Measurements from ENCODE around the gene SLC49A3. TPM values are rescaled to one million over a fixed set of nuclear protein-coding genes. Genes with fewer than 3 reads are reported as not detected.

Gene SLC49A3
- total RNA-seq, 4 donors from 2014 or later = 5.9 to 18.0 (median 14.3) TPM

DNA sequence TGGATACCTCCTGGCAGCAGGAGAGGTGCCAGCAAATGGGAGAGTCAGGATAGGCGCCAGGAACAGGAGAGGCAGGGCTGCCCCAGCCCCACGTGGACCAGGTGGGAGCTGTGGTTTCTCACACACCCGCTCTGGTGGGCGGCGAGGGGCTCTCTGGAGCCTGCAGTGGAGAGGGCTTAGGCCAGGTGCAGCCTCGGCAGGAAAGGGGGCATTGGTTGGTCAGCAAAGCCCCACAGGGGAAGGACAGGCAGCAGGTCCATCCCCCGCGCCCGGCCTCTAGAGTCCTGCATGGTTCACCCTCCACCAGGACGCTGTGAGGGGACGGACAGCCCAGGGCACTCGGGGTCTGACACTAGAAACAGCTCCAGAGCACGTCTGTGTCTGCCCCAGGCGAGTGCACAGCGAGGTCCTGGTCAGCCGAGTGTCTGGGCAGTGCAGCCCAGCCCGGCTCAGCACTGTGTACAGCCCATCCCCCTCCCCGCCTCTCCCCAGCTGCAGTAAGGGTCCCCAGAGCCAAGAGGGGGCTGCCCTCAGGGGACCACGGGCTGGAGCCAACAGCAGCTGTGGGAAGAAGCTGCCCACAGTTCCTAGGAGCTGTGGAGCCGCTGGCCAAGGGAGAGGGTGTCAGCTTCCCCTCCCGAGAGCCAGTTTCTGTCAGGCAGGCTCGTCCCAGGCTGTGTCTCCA lies 23.1 kb downstream of the SLC49A3 start:
- Histone ChIP-seq H3K4me1 (peaks cover 0 to 13% (median 0%) of the 10 kb centered on the region in 4 donors), H3K27ac (no peak overlapping the region), H3K4me3 (no peak overlapping the region), H3K27me3 (peaks cover 0 to 23% of the 10 kb centered on the region in 2 donors), H3K36me3 (peaks cover 0 to 7% (median 0%) of the 10 kb centered on the region in 3 donors), H3K9me3 (no peaks in the 10 kb centered on the region)
- no peak for TF ChIP-seq POLR2A (IDR thresholded peaks at IDR 0.05)
- TF ChIP-seq EP300 (IDR thresholded peaks at IDR 0.05) = no peak
- TF ChIP-seq, protein P1, sequence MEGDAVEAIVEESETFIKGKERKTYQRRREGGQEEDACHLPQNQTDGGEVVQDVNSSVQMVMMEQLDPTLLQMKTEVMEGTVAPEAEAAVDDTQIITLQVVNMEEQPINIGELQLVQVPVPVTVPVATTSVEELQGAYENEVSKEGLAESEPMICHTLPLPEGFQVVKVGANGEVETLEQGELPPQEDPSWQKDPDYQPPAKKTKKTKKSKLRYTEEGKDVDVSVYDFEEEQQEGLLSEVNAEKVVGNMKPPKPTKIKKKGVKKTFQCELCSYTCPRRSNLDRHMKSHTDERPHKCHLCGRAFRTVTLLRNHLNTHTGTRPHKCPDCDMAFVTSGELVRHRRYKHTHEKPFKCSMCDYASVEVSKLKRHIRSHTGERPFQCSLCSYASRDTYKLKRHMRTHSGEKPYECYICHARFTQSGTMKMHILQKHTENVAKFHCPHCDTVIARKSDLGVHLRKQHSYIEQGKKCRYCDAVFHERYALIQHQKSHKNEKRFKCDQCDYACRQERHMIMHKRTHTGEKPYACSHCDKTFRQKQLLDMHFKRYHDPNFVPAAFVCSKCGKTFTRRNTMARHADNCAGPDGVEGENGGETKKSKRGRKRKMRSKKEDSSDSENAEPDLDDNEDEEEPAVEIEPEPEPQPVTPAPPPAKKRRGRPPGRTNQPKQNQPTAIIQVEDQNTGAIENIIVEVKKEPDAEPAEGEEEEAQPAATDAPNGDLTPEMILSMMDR (IDR thresholded peaks at IDR 0.05) = no peak
- DNase-seq (ENCODE audit: low spot score in 2 of 2) = no peak
- WGBS, 2 donors = 51 to 78% methylated on average over 10 to 14 of the region's 22 CpGs

DNA sequence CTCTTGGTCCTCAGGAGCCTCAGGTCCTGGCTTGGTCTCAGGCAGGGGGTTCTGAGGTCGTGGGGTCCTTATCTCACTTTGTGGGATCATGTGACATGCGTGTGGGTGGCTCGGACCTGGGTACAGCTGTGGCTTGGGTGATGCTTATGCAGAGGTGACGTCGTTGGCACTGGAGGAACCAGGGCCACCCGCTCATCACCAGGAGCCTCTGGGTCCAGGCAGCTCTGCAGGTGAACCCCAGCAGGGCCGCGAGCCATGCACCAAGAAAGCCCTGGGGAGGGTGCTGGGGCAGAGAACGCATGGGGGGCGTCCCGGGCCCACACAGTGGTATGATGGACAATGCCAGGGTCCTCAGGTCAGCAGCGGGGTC lies 23.6 kb downstream of the SLC49A3 start:
- TF ChIP-seq POLR2A (IDR thresholded peaks at IDR 0.05) = no peak
- TF ChIP-seq, protein P1 (IDR thresholded peaks at IDR 0.05) = no peak
- TF ChIP-seq EP300 (IDR thresholded peaks at IDR 0.05) = no peak
- Histone ChIP-seq H3K36me3 (peaks cover 0 to 1% (median 0%) of the 10 kb centered on the region in 3 donors), H3K27ac (no peak overlapping the region), H3K9me3 (no peaks in the 10 kb centered on the region), H3K27me3 (peaks cover 0 to 23% of the 10 kb centered on the region in 2 donors), H3K4me1 (peaks cover 0 to 13% (median 0%) of the 10 kb centered on the region in 4 donors), H3K4me3 (no peak overlapping the region)
- 87 to 91% methylated on average over 5 to 12 of the region's 12 CpGs for WGBS, 2 donors
- no peak for DNase-seq (ENCODE audit: low spot score in 2 of 2)

DNA sequence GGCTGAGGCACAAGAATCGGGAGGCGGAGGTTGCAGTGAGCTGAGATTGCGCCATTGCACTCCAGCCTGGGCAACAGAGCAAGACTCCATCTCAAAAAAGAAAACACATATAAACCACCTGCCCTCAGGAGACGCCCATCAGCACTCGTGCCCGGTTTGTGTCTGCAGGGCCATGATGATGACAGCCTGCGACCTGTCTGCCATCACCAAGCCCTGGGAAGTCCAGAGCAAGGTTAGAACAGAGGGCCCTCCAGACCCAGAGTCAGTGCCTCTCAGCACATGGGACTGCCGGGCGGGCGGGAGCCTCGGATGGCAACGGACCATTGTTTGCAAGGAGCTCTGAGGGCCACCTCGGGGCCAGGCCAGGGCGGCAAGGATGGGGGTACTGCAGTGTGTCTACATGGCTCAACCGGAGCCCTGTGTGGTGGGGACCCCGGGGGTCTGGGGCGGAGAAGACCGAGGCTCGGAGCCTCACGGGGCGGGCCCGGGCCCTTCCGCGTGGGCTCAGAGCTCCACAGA lies 24.2 kb downstream of the SLC49A3 start:
- H3K4me3 ChIP-seq = no peak overlapping the region
- peaks cover 0 to 23% of the 10 kb centered on the region in 2 donors for H3K27me3 ChIP-seq
- no peak overlapping the region for H3K27ac ChIP-seq
- 93% methylated on average over 23 to 24 of the region's 24 CpGs for WGBS, 2 donors
- peaks cover 0 to 13% (median 0%) of the 10 kb centered on the region in 4 donors for H3K4me1 ChIP-seq
- H3K36me3 ChIP-seq = no peaks in the 10 kb centered on the region
- TF ChIP-seq EP300 (IDR thresholded peaks at IDR 0.05) (no peak), POLR2A (IDR thresholded peaks at IDR 0.05) (no peak)
- TF ChIP-seq, protein P1 (IDR thresholded peaks at IDR 0.05) = no peak
- DNase-seq (ENCODE audit: low spot score in 2 of 2) = no peak
- H3K9me3 ChIP-seq = no peaks in the 10 kb centered on the region

DNA sequence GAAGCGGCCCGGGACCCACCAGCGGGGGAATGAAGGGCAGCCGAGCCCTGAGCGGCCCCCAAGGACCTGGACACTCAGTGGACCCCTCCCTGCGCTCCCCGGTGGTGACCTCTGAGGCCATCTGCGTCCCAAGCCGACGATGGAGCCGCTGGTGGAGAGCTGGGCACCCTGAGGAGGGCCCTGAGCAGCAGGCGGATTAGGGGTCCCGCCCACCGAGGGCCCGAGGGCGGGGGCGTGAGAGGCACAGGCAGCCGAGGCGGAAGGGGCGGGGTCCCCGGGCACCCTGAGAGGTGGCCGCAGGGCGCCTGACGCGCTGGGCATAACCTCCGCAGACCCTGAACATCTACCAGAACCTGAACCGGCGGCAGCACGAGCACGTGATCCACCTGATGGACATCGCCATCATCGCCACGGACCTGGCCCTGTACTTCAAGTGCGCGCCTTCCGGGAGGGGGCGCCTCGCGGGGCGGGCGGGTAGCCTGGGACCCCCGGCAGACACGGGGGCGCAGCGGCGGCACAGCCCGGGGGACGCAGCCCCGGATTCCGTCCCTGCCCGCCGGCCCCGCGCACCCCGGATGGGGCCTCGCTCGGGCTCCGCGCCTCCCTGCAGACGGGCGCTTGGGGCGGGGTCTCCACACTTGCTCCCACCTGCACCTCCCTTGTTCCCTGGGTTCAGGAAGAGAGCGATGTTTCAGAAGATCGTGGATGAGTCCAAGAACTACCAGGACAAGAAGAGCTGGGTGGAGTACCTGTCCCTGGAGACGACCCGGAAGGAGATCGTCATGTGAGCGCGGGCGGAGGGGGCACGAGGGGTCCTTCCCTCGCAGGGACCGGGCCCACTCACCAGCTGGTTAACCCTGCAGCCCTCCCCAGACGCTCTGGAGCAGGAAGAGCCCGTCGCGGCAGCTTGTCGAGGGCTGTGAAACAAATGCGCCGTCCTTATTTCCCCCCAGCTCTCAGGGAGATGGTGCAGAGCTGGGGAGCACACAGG lies 25.2 kb downstream of the SLC49A3 start:
- H3K27me3 ChIP-seq = peaks cover 0 to 23% of the 10 kb centered on the region in 2 donors
- 2 to 3% methylated on average over 28 to 37 of the region's 80 CpGs for WGBS, 2 donors
- H3K36me3 ChIP-seq = no peaks in the 10 kb centered on the region
- H3K4me3 ChIP-seq = peak overlapping the region; percentile 48 to 60 (median 54)
- TF ChIP-seq POLR2A (IDR thresholded peaks at IDR 0.05) (no peak), EP300 (IDR thresholded peaks at IDR 0.05) (no peak)
- TF ChIP-seq, protein P1 (IDR thresholded peaks at IDR 0.05) = no peak
- peaks cover 0 to 13% (median 0%) of the 10 kb centered on the region in 4 donors for H3K4me1 ChIP-seq
- no peaks in the 10 kb centered on the region for H3K9me3 ChIP-seq
- peak overlapping the region in 1 of 4 donors; percentile 59 for H3K27ac ChIP-seq
- DNase-seq (ENCODE audit: low spot score in 2 of 2) = no peak

All from tibial nerve (tissue), 4 donors.